IMR-90 (cell line): ENCODE results near the gene RNF166. TPM values are rescaled to one million over a fixed set of nuclear protein-coding genes. Genes with fewer than 3 reads are reported as not detected.
A peak's percentile ranks its signal among the peaks of the same experiment; 100 is the strongest.

ENCODE experiments used
- ATAC-seq: fragments of 200-7000 bp; cut with Tn5 transposase; 2 replicates; pipeline ENCODE4 v1.9.1; 2020; ENCODE audit warnings: low read depth, mild to moderate bottlenecking, moderate library complexity
- BruUV-seq: library from RNA; stranded (reverse); fragments of 400-500 nt; replicated peaks from 2 replicates; lab custom pipeline; 2021; lab: Mats Ljungman, UMichigan
- CTCF ChIA-PET: fragments of 300-600 bp; formaldehyde crosslinking; extraction: SDS; loops from one replicate; lab custom pipeline; 2021; ENCODE audit warnings: antibody characterized with exemption; lab: Yijun Ruan, JAX
- POLR2A ChIA-PET: fragments of 300-600 bp; sonication (Branson Sonifier 250); formaldehyde crosslinking; loops from one replicate; lab custom pipeline; 2022; ENCODE audit warnings: antibody characterized with exemption; ENCODE audit not compliant: unreplicated experiment; lab: Charles Lee
- DNase-seq: peaks from one replicate; pipeline ENCODE4 v3.0.0; 2013
- H2AFZ ChIP-seq: replicated peaks from 2 replicates; pipeline ENCODE3; 2013; ENCODE audit warnings: low read length, mild to moderate bottlenecking; ENCODE audit not compliant: poor library complexity
- H2AK5ac ChIP-seq: 2 replicates; pipeline ENCODE4 v1.6.1; 2013; ENCODE audit warnings: low read depth, low read length, inconsistent platforms
- H2AK9ac ChIP-seq: replicated peaks from 2 replicates; pipeline ENCODE3; 2013; ENCODE audit warnings: mild to moderate bottlenecking, low read depth, low read length, moderate library complexity; ENCODE audit not compliant: poor library complexity
- H2BK120ac ChIP-seq: 2 replicates; pipeline ENCODE4 v1.6.1; 2013; ENCODE audit warnings: low read depth, low read length, inconsistent platforms
- H2BK15ac ChIP-seq: 3 replicates; pipeline ENCODE4 v1.6.1; 2013; ENCODE audit warnings: low read depth, low read length, inconsistent platforms
- H2BK20ac ChIP-seq: 2 replicates; pipeline ENCODE4 v1.6.1; 2013; ENCODE audit warnings: low read depth, mild to moderate bottlenecking, inconsistent platforms, low read length, moderate library complexity
- H2BK5ac ChIP-seq: 2 replicates; pipeline ENCODE4 v1.6.1; 2013; ENCODE audit warnings: mild to moderate bottlenecking, low read depth, low read length, inconsistent platforms; ENCODE audit not compliant: poor library complexity, severe bottlenecking
- H3K14ac ChIP-seq: replicated peaks from 2 replicates; pipeline ENCODE4 v1.6.1; 2013; ENCODE audit warnings: low read depth, low read length, inconsistent platforms
- H3K18ac ChIP-seq: 2 replicates; pipeline ENCODE4 v1.6.1; 2013; ENCODE audit warnings: low read depth, low read length, control low read depth
- H3K23ac ChIP-seq: 2 replicates; pipeline ENCODE4 v1.6.1; 2013; ENCODE audit warnings: low read depth, low read length, inconsistent platforms
- H3K27ac ChIP-seq: 2 replicates; pipeline ENCODE4 v1.5.1; 2013; ENCODE audit warnings: mild to moderate bottlenecking, control low read depth, low read length; ENCODE audit not compliant: insufficient read depth
- H3K27me3 ChIP-seq: 2 replicates; pipeline ENCODE4 v1.6.1; 2013; ENCODE audit warnings: low read length; ENCODE audit not compliant: control insufficient read depth, insufficient read depth
- H3K36me3 ChIP-seq: 2 replicates; pipeline ENCODE4 v1.6.1; 2013; ENCODE audit warnings: low read length, mixed read lengths; ENCODE audit not compliant: control insufficient read depth, insufficient read depth
- H3K4ac ChIP-seq: 2 replicates; pipeline ENCODE4 v1.6.1; 2013; ENCODE audit warnings: low read depth, low read length, inconsistent platforms
- H3K4me1 ChIP-seq: 2 replicates; pipeline ENCODE4 v1.6.1; 2013; ENCODE audit warnings: low read length, mixed read lengths; ENCODE audit not compliant: control insufficient read depth, insufficient read depth
- H3K4me2 ChIP-seq: 2 replicates; pipeline ENCODE4 v1.6.1; 2013; ENCODE audit warnings: low read depth, mild to moderate bottlenecking, control low read depth, low read length, moderate library complexity
- H3K4me3 ChIP-seq: 2 replicates; pipeline ENCODE4 v1.5.1; 2013; ENCODE audit warnings: low read depth, mild to moderate bottlenecking, control low read depth, low read length, moderate library complexity; ENCODE audit not compliant: insufficient read depth
- H3K56ac ChIP-seq: 2 replicates; pipeline ENCODE4 v1.6.1; 2013; ENCODE audit warnings: low read length, inconsistent platforms; ENCODE audit not compliant: insufficient read depth; ENCODE audit errors: extremely low read depth
- H3K79me1 ChIP-seq, 2 experiments: 2 replicates each; pipeline ENCODE4 v1.6.1; 2013; ENCODE audit warnings: low read length in 2 of 2, inconsistent platforms in 1 of 2, low read depth in 1 of 2
- H3K9ac ChIP-seq: 2 replicates; pipeline ENCODE4 v1.6.1; 2013; ENCODE audit warnings: low read depth, low read length, control low read depth
- H3K9me1 ChIP-seq: 2 replicates; pipeline ENCODE4 v1.6.1; 2013; ENCODE audit warnings: low read length, inconsistent platforms; ENCODE audit not compliant: insufficient read depth
- H3K9me3 ChIP-seq: 2 replicates; pipeline ENCODE4 v1.6.1; 2013; ENCODE audit warnings: low read length; ENCODE audit not compliant: control insufficient read depth, insufficient read depth
- H4K20me1 ChIP-seq: 2 replicates; pipeline ENCODE4 v1.6.1; 2013; ENCODE audit warnings: low read length, inconsistent platforms; ENCODE audit not compliant: insufficient read depth
- H4K5ac ChIP-seq: 2 replicates; pipeline ENCODE4 v1.6.1; 2013; ENCODE audit warnings: mild to moderate bottlenecking, low read depth, low read length, control low read depth
- H4K8ac ChIP-seq, 2 experiments: 2 replicates each; pipeline ENCODE4 v1.6.1; 2013; ENCODE audit warnings: low read depth in 2 of 2, low read length in 2 of 2, control low read depth in 1 of 2, inconsistent platforms in 1 of 2
- H4K91ac ChIP-seq: 2 replicates; pipeline ENCODE4 v1.6.1; 2013; ENCODE audit warnings: low read depth, low read length, inconsistent platforms; ENCODE audit not compliant: insufficient read depth
- BHLHE40 ChIP-seq: fragments of 150-350 bp; IDR thresholded peaks from 2 replicates; pipeline ENCODE4 v1.6.1; 2016; ENCODE audit warnings: mild to moderate bottlenecking, low read depth, low read length
- CEBPB ChIP-seq: IDR thresholded peaks from 2 replicates; pipeline ENCODE4 v1.6.1; 2012; ENCODE audit warnings: low read depth, low read length, improper control_type of control experiment
- CHD1 ChIP-seq: IDR thresholded peaks from 2 replicates; pipeline ENCODE4 v1.6.1; 2012; ENCODE audit warnings: low read depth, low read length, improper control_type of control experiment
- FOS ChIP-seq: fragments of 150-350 bp; IDR thresholded peaks from 2 replicates; pipeline ENCODE4 v1.6.1; 2016; ENCODE audit warnings: low read depth, low read length
- MAFK ChIP-seq: IDR thresholded peaks from 2 replicates; pipeline ENCODE4 v1.6.1; 2012; ENCODE audit warnings: low read depth, low read length, improper control_type of control experiment
- MXI1 ChIP-seq: IDR thresholded peaks from 2 replicates; pipeline ENCODE4 v1.6.1; 2012; ENCODE audit warnings: low read depth, mild to moderate bottlenecking, low read length, moderate library complexity, borderline replicate concordance
- POLR2A ChIP-seq: IDR thresholded peaks from 2 replicates; pipeline ENCODE4 v1.6.1; 2012; ENCODE audit warnings: mild to moderate bottlenecking, low read depth, low read length
- RAD21 ChIP-seq: IDR thresholded peaks from 2 replicates; pipeline ENCODE4 v1.6.1; 2012; ENCODE audit warnings: low read length, improper control_type of control experiment
- RCOR1 ChIP-seq: IDR thresholded peaks from 2 replicates; pipeline ENCODE4 v1.6.1; 2012; ENCODE audit warnings: mild to moderate bottlenecking, low read length, improper control_type of control experiment; ENCODE audit not compliant: insufficient replicate concordance
- RFX5 ChIP-seq: IDR thresholded peaks from 2 replicates; pipeline ENCODE4 v1.8.0; 2012; ENCODE audit warnings: low read depth, mild to moderate bottlenecking, low read length, moderate library complexity
- SMC3 ChIP-seq: fragments of 150-350 bp; IDR thresholded peaks from 2 replicates; pipeline ENCODE4 v1.6.1; 2016; ENCODE audit warnings: low read depth, mild to moderate bottlenecking, antibody characterized with exemption, low read length, moderate library complexity
- WGBS, 2 experiments: methylation state at CpG; one replicate each; pipeline versions ENCODE4 v1.1.5 to v1.1.7; 2013; ENCODE audit warnings: missing lambda C conversion rate in 2 of 2; ENCODE audit not compliant: insufficient read length in 1 of 2; ENCODE audit errors: extremely low coverage in 2 of 2; 5-methylcytosine and 5-hydroxymethylcytosine counted together
- dilution Hi-C: fragments of 300-500 bp; cut with HindIII; formaldehyde crosslinking; loops from one replicate; pipeline ENCODE4 v1.14.3; 2018; ENCODE audit warnings: low sequenced_read_pairs; ENCODE audit not compliant: unreplicated experiment
- in situ Hi-C: fragments of 300-500 bp; cut with MboI; formaldehyde crosslinking; loops from 3 replicates; pipeline ENCODE4 v1.14.3; 2019; ENCODE audit warnings: low sequenced_read_pairs, inconsistent platforms, mixed read lengths
- intact Hi-C: fragments of 100-400 bp; cut with micrococcal nuclease; formaldehyde crosslinking; loops from 2 replicates; pipeline ENCODE4 v1.10.0; 2022
- polyA plus RNA-seq, 3 experiments: library from polyadenylated mRNA; depleted of rRNA; stranded (reverse); fragments of >200 nt; gene quantifications; 2 replicates each; pipeline ENCODE4 v1.2.3, GENCODE V29; 2012; ENCODE audit warnings: low replicate concordance in 1 of 3
- total RNA-seq: library from RNA; depleted of rRNA; stranded (reverse); fragments of >200 nt; gene quantifications from 2 replicates; pipeline ENCODE4 v1.2.3, GENCODE V29; 2012
- TF ChIP-seq, protein P1 (sequence below): conservative IDR thresholded peaks from 2 replicates; pipeline ENCODE4 v1.5.1; 2012; ENCODE audit warnings: mild to moderate bottlenecking, low read depth, low read length, improper control_type of control experiment
- TF ChIP-seq, protein P2 (sequence below): fragments of 150-350 bp; IDR thresholded peaks from 2 replicates; pipeline ENCODE4 v1.6.1; 2016; ENCODE audit warnings: low read depth, mild to moderate bottlenecking, low read length, moderate library complexity, borderline replicate concordance
- TF ChIP-seq, protein P3 (sequence below): fragments of 150-350 bp; IDR thresholded peaks from 2 replicates; pipeline ENCODE4 v1.6.1; 2017; ENCODE audit warnings: mild to moderate bottlenecking, antibody characterized with exemption, low read length, low read depth

Gene RNF166
- total and polyA plus RNA-seq, 2 of the 4 experiments (the other 2 are of a cell fraction) = 8.1 to 17.4 TPM

DNA sequence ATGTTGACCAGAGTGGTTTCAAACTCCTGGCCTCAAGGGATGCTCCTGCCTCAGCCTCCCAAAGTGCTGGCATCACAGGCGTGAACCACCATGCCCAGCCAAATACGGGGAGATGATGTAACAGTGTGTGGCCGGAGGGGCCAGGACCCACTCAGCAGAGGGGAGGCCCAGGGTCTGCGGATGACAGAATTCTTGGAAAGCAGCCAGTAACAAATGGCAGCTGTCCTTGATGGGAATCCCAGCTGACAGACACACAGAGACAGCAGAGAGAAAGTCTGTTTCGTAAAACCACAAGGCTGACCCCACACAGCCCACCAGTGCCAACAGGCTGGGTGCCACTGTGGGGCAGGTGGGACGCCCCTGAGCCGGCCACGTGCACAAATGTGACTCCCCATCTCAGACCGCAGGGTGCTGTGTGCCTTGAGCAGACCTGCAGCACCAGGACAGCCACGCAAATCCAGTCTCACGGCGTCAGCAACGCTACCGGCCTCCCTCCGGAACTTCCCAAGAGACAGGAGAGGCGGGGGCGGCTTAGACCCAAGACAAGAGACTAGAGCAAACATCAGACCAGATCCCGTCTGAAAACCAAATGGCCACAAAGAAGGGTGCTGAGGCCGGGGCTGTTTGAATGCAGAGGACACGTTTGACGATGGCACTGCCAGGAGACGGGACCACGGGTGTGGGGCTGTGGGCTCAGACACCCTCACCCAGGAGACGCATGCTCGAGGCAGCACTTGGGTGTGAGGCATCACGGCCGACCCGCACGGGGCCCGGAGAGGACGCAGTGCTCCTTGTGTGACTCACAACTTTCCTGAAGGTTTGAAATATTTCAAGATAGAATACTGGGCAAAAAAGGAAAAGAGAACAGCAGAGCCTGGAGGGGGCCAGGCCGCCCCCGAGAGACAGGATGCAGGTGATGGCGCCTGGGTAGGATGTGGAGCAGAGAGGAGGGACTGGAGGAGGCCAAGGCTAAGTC, 24.7 kb upstream of the RNF166 start:
- no peak overlapping the region for H3K27ac ChIP-seq
- H4K5ac ChIP-seq = no peak overlapping the region
- H2AFZ ChIP-seq = peak overlapping the region; percentile 17
- H3K9me3 ChIP-seq = no peaks in the 10 kb centered on the region
- H4K8ac ChIP-seq = no peak overlapping the region
- BruUV-seq = no TSS peak
- no peak overlapping the region for H2BK120ac ChIP-seq
- H2BK15ac ChIP-seq = no peak overlapping the region
- ATAC-seq = peak; percentile 61
- no peaks in the 10 kb centered on the region for H3K27me3 ChIP-seq
- peaks cover 37% of the 10 kb centered on the region for H4K20me1 ChIP-seq
- in situ Hi-C loops (no loop called here), dilution Hi-C loops (no loop called here), intact Hi-C loops (no loop called here)
- CTCF ChIA-PET = no interaction called here
- peaks cover 78% of the 10 kb centered on the region for H3K36me3 ChIP-seq
- H3K23ac ChIP-seq = no peak overlapping the region
- H3K9me1 ChIP-seq = no peaks in the 10 kb centered on the region; the same call in 1 of the 2 replicates
- peak overlapping the region; percentile 24; the same call in 1 of the 2 replicates for H2AK5ac ChIP-seq
- peak; percentile 59 for DNase-seq
- no peak overlapping the region for H2BK5ac ChIP-seq
- WGBS, 2 experiments = 78% methylated on average over 12 of the region's 34 CpGs; no CpG with 5 or more reads in 1 of the 2 experiments
- no peak overlapping the region for H3K4me2 ChIP-seq
- POLR2A ChIA-PET = no interaction called here
- no peak overlapping the region for H3K4me3 ChIP-seq
- no peak overlapping the region for H3K18ac ChIP-seq
- H3K4me1 ChIP-seq = no peaks in the 10 kb centered on the region
- H3K4ac ChIP-seq = no peak overlapping the region
- peaks cover 0 to 36% of the 10 kb centered on the region in 2 experiments; a peak in 3 of 4 replicates for H3K79me1 ChIP-seq
- no peak overlapping the region for H3K56ac ChIP-seq
- H4K91ac ChIP-seq = no peak overlapping the region
- peak overlapping the region; percentile 23 for H2AK9ac ChIP-seq
- H2BK20ac ChIP-seq = no peak overlapping the region
- H3K14ac ChIP-seq = no peak overlapping the region
- no peak overlapping the region for H3K9ac ChIP-seq
- TF ChIP-seq BHLHE40 (peak; percentile 77), MXI1 (no peak), POLR2A (no peak), SMC3 (no peak), FOS (0 out of 2 replicates have a peak, but pooled peaks have one; percentile 17), CEBPB (no peak), RAD21 (no peak), CHD1 (no peak), MAFK (no peak), RCOR1 (no peak), RFX5 (no peak)
- TF ChIP-seq, protein P1, sequence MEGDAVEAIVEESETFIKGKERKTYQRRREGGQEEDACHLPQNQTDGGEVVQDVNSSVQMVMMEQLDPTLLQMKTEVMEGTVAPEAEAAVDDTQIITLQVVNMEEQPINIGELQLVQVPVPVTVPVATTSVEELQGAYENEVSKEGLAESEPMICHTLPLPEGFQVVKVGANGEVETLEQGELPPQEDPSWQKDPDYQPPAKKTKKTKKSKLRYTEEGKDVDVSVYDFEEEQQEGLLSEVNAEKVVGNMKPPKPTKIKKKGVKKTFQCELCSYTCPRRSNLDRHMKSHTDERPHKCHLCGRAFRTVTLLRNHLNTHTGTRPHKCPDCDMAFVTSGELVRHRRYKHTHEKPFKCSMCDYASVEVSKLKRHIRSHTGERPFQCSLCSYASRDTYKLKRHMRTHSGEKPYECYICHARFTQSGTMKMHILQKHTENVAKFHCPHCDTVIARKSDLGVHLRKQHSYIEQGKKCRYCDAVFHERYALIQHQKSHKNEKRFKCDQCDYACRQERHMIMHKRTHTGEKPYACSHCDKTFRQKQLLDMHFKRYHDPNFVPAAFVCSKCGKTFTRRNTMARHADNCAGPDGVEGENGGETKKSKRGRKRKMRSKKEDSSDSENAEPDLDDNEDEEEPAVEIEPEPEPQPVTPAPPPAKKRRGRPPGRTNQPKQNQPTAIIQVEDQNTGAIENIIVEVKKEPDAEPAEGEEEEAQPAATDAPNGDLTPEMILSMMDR = no peak
- TF ChIP-seq, protein P2, sequence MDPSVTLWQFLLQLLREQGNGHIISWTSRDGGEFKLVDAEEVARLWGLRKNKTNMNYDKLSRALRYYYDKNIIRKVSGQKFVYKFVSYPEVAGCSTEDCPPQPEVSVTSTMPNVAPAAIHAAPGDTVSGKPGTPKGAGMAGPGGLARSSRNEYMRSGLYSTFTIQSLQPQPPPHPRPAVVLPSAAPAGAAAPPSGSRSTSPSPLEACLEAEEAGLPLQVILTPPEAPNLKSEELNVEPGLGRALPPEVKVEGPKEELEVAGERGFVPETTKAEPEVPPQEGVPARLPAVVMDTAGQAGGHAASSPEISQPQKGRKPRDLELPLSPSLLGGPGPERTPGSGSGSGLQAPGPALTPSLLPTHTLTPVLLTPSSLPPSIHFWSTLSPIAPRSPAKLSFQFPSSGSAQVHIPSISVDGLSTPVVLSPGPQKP = no peak
- TF ChIP-seq, protein P3, sequence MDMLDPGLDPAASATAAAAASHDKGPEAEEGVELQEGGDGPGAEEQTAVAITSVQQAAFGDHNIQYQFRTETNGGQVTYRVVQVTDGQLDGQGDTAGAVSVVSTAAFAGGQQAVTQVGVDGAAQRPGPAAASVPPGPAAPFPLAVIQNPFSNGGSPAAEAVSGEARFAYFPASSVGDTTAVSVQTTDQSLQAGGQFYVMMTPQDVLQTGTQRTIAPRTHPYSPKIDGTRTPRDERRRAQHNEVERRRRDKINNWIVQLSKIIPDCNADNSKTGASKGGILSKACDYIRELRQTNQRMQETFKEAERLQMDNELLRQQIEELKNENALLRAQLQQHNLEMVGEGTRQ = no peak
